ENCODE results near the gene HEPH.

DNA sequence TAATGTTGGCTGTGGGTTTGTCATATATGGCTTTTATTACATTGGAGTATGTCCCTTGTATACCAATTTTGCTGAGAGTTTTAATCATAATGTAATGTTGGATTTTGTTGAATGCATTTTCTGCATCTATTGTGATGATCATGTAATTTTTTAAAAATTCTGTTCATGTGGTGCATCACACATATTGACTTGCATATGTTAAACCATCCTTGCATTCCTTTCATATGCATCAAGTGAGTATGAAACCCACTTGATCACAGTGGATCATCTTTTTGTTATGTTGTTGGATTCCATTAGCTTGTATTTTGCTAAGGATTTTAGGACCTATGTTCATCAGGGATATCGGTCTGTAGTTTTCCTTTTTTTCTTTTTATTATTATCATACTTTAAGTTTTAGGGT, 12.1 kb downstream of the HEPH start:
- no peak for TF ChIP-seq EZH2 (IDR thresholded peaks at IDR 0.05; ENCODE audit: low read depth, unreplicated experiment)
- TF ChIP-seq JUNB (IDR thresholded peaks at IDR 0.05; ENCODE audit: unreplicated experiment) = no peak
- no peak for TF ChIP-seq POLR2AphosphoS5 (IDR thresholded peaks at IDR 0.05; ENCODE audit: low read depth)
- TF ChIP-seq EZH2phosphoT487 (IDR thresholded peaks at IDR 0.05; ENCODE audit: unreplicated experiment) = no peak
- TF ChIP-seq, protein P1, sequence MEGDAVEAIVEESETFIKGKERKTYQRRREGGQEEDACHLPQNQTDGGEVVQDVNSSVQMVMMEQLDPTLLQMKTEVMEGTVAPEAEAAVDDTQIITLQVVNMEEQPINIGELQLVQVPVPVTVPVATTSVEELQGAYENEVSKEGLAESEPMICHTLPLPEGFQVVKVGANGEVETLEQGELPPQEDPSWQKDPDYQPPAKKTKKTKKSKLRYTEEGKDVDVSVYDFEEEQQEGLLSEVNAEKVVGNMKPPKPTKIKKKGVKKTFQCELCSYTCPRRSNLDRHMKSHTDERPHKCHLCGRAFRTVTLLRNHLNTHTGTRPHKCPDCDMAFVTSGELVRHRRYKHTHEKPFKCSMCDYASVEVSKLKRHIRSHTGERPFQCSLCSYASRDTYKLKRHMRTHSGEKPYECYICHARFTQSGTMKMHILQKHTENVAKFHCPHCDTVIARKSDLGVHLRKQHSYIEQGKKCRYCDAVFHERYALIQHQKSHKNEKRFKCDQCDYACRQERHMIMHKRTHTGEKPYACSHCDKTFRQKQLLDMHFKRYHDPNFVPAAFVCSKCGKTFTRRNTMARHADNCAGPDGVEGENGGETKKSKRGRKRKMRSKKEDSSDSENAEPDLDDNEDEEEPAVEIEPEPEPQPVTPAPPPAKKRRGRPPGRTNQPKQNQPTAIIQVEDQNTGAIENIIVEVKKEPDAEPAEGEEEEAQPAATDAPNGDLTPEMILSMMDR (conservative IDR thresholded peaks at IDR 0.05; ENCODE audit: low read depth in 2 of 2) = no peak
- TF ChIP-seq CREB1 (CRISPR knock-in tag; IDR thresholded peaks at IDR 0.05; ENCODE audit: low read depth) = no peak
- no peak for TF ChIP-seq ZNF114 (CRISPR knock-in tag; IDR thresholded peaks at IDR 0.05)
- TF ChIP-seq, protein P2, sequence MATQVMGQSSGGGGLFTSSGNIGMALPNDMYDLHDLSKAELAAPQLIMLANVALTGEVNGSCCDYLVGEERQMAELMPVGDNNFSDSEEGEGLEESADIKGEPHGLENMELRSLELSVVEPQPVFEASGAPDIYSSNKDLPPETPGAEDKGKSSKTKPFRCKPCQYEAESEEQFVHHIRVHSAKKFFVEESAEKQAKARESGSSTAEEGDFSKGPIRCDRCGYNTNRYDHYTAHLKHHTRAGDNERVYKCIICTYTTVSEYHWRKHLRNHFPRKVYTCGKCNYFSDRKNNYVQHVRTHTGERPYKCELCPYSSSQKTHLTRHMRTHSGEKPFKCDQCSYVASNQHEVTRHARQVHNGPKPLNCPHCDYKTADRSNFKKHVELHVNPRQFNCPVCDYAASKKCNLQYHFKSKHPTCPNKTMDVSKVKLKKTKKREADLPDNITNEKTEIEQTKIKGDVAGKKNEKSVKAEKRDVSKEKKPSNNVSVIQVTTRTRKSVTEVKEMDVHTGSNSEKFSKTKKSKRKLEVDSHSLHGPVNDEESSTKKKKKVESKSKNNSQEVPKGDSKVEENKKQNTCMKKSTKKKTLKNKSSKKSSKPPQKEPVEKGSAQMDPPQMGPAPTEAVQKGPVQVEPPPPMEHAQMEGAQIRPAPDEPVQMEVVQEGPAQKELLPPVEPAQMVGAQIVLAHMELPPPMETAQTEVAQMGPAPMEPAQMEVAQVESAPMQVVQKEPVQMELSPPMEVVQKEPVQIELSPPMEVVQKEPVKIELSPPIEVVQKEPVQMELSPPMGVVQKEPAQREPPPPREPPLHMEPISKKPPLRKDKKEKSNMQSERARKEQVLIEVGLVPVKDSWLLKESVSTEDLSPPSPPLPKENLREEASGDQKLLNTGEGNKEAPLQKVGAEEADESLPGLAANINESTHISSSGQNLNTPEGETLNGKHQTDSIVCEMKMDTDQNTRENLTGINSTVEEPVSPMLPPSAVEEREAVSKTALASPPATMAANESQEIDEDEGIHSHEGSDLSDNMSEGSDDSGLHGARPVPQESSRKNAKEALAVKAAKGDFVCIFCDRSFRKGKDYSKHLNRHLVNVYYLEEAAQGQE (IDR thresholded peaks at IDR 0.05; ENCODE audit: unreplicated experiment) = no peak
- TF ChIP-seq, protein P3, sequence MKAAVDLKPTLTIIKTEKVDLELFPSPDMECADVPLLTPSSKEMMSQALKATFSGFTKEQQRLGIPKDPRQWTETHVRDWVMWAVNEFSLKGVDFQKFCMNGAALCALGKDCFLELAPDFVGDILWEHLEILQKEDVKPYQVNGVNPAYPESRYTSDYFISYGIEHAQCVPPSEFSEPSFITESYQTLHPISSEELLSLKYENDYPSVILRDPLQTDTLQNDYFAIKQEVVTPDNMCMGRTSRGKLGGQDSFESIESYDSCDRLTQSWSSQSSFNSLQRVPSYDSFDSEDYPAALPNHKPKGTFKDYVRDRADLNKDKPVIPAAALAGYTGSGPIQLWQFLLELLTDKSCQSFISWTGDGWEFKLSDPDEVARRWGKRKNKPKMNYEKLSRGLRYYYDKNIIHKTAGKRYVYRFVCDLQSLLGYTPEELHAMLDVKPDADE (IDR thresholded peaks at IDR 0.05) = no peak
- no peak for TF ChIP-seq NANOG (IDR thresholded peaks at IDR 0.05; ENCODE audit: borderline replicate concordance)
- no peak for TF ChIP-seq STAT1 (IDR thresholded peaks at IDR 0.05; ENCODE audit: unreplicated experiment)
- TF ChIP-seq, protein P4, sequence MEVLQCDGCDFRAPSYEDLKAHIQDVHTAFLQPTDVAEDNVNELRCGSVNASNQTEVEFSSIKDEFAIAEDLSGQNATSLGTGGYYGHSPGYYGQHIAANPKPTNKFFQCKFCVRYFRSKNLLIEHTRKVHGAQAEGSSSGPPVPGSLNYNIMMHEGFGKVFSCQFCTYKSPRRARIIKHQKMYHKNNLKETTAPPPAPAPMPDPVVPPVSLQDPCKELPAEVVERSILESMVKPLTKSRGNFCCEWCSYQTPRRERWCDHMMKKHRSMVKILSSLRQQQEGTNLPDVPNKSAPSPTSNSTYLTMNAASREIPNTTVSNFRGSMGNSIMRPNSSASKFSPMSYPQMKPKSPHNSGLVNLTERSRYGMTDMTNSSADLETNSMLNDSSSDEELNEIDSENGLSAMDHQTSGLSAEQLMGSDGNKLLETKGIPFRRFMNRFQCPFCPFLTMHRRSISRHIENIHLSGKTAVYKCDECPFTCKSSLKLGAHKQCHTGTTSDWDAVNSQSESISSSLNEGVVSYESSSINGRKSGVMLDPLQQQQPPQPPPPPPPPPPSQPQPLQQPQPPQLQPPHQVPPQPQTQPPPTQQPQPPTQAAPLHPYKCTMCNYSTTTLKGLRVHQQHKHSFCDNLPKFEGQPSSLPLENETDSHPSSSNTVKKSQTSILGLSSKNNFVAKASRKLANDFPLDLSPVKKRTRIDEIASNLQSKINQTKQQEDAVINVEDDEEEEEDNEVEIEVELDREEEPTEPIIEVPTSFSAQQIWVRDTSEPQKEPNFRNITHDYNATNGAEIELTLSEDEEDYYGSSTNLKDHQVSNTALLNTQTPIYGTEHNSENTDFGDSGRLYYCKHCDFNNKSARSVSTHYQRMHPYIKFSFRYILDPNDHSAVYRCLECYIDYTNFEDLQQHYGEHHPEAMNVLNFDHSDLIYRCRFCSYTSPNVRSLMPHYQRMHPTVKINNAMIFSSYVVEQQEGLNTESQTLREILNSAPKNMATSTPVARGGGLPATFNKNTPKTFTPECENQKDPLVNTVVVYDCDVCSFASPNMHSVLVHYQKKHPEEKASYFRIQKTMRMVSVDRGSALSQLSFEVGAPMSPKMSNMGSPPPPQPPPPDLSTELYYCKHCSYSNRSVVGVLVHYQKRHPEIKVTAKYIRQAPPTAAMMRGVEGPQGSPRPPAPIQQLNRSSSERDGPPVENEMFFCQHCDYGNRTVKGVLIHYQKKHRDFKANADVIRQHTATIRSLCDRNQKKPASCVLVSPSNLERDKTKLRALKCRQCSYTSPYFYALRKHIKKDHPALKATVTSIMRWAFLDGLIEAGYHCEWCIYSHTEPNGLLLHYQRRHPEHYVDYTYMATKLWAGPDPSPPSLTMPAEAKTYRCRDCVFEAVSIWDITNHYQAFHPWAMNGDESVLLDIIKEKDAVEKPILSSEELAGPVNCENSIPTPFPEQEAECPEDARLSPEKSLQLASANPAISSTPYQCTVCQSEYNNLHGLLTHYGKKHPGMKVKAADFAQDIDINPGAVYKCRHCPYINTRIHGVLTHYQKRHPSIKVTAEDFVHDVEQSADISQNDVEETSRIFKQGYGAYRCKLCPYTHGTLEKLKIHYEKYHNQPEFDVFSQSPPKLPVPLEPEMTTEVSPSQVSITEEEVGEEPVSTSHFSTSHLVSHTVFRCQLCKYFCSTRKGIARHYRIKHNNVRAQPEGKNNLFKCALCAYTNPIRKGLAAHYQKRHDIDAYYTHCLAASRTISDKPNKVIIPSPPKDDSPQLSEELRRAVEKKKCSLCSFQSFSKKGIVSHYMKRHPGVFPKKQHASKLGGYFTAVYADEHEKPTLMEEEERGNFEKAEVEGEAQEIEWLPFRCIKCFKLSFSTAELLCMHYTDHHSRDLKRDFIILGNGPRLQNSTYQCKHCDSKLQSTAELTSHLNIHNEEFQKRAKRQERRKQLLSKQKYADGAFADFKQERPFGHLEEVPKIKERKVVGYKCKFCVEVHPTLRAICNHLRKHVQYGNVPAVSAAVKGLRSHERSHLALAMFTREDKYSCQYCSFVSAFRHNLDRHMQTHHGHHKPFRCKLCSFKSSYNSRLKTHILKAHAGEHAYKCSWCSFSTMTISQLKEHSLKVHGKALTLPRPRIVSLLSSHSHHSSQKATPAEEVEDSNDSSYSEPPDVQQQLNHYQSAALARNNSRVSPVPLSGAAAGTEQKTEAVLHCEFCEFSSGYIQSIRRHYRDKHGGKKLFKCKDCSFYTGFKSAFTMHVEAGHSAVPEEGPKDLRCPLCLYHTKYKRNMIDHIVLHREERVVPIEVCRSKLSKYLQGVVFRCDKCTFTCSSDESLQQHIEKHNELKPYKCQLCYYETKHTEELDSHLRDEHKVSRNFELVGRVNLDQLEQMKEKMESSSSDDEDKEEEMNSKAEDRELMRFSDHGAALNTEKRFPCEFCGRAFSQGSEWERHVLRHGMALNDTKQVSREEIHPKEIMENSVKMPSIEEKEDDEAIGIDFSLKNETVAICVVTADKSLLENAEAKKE (CRISPR knock-in tag; IDR thresholded peaks at IDR 0.05) = no peak
- no peak for TF ChIP-seq ZNF331 (CRISPR knock-in tag; IDR thresholded peaks at IDR 0.05; ENCODE audit: low read depth)
